CD4-positive, alpha-beta T cell (primary cell): Measurements from ENCODE around the gene SLC6A18. TPM values are rescaled to one million over a fixed set of nuclear protein-coding genes. Genes with fewer than 3 reads are reported as not detected.
A peak's percentile ranks its signal among the peaks of the same experiment; 100 is the strongest.
"Not testable (repeated sequence)": the region's sequence is repeated elsewhere in the genome, so short reads cannot be mapped to it uniquely, and the experiment has no call there.

Source experiments
- ATAC-seq: fragments of 200-7000 bp; cut with Tn5 transposase; one replicate; pipeline ENCODE4 v1.10.0; 2022; ENCODE audit warnings: mild to moderate bottlenecking; ENCODE audit not compliant: poor library complexity
- CTCF ChIA-PET: fragments of 350-600 bp; sonication (Branson Sonifier 250); formaldehyde crosslinking; loops from one replicate; lab custom pipeline; 2021; ENCODE audit warnings: antibody characterized with exemption, inconsistent platforms; lab: Charles Lee
- POLR2A ChIA-PET: fragments of 350-600 bp; sonication (Branson Sonifier 250); formaldehyde crosslinking; loops from one replicate; lab custom pipeline; 2021; ENCODE audit warnings: antibody characterized with exemption, inconsistent platforms; lab: Charles Lee
- DNase-seq, 14 experiments: peaks; one replicate each; pipeline ENCODE4 v3.0.0-alpha.2; 2013 to 2020; ENCODE audit warnings: mixed read lengths in 2 of 14
- H3K27ac ChIP-seq, 2 donors: one replicate each; pipeline versions ENCODE4 v1.5.1 to v1.7.0; 2013; ENCODE audit warnings: low read length in 2 of 2, low read depth in 1 of 2, mild to moderate bottlenecking in 1 of 2
- H3K27me3 ChIP-seq, 2 experiments: 1 replicate in 1 of 2; 2 replicates in 1 of 2; pipeline versions ENCODE4 v1.6.1 to v1.7.0; 2013; ENCODE audit warnings: low read length in 2 of 2, control low read depth in 1 of 2, mild to moderate bottlenecking in 1 of 2, moderate library complexity in 1 of 2; ENCODE audit not compliant: insufficient read depth in 2 of 2, control insufficient read depth in 1 of 2
- H3K36me3 ChIP-seq: one replicate; pipeline ENCODE4 v1.6.1; 2013; ENCODE audit warnings: low read length, control low read depth; ENCODE audit not compliant: insufficient read depth
- H3K4me1 ChIP-seq: one replicate; pipeline ENCODE4 v1.6.1; 2013; ENCODE audit warnings: low read length, control low read depth; ENCODE audit not compliant: insufficient read depth
- H3K4me3 ChIP-seq: one replicate; pipeline ENCODE4 v1.5.1; 2013; ENCODE audit warnings: mild to moderate bottlenecking, low read length, moderate library complexity
- H3K9me3 ChIP-seq, 2 experiments: 1 replicate in 1 of 2; 2 replicates in 1 of 2; pipeline versions ENCODE4 v1.6.1 to v1.7.0; 2013; ENCODE audit warnings: low read length in 2 of 2, mild to moderate bottlenecking in 2 of 2, control low read depth in 1 of 2, moderate library complexity in 1 of 2; ENCODE audit not compliant: control insufficient read depth in 1 of 2, insufficient read depth in 1 of 2
- H3K27ac Mint-ChIP-seq: one replicate; pipeline ENCODE4 v1.8.0; 2020; ENCODE audit warnings: mixed read lengths
- H3K27me3 Mint-ChIP-seq: one replicate; pipeline ENCODE4 v1.8.0; 2021; ENCODE audit warnings: mixed read lengths
- H3K36me3 Mint-ChIP-seq: one replicate; pipeline ENCODE4 v1.8.0; 2021; ENCODE audit warnings: low read depth, mixed read lengths
- H3K4me1 Mint-ChIP-seq: one replicate; pipeline ENCODE4 v1.8.0; 2021; ENCODE audit warnings: low read depth, mixed read lengths
- H3K4me3 Mint-ChIP-seq: one replicate; pipeline ENCODE4 v1.8.0; 2020; ENCODE audit warnings: mild to moderate bottlenecking, mixed read lengths
- H3K9me3 Mint-ChIP-seq: one replicate; pipeline ENCODE4 v1.8.0; 2020; ENCODE audit warnings: mixed read lengths
- CTCF ChIP-seq: fragments of 200-600 bp; IDR thresholded peaks from one replicate; pipeline ENCODE4 v1.8.0; 2022; ENCODE audit warnings: antibody characterized with exemption, mild to moderate bottlenecking
- intact Hi-C, 2 experiments: fragments of 100-400 bp; cut with DNase I in 1 of 2; cut with micrococcal nuclease in 1 of 2; formaldehyde crosslinking; loops; one replicate each; pipeline versions ENCODE4 v1.15.1 to v1.9.0; 2023 to 2025; cut with DNase I, micrococcal nuclease
- total RNA-seq, 174 experiments: library from RNA in 2 of 174; stranded (reverse) in 2 of 174; gene quantifications; one replicate each; pipeline ENCODE4 v1.2.3 and lab custom pipeline; 2021 to 2026

Gene SLC6A18
- total RNA-seq, 2 experiments from 2014 or later, result not detected

GRCh38 chr5:1282131-1282992, 57.2 kb downstream of the SLC6A18 start:
- no peaks in the 10 kb centered on the region for H3K4me1 Mint-ChIP-seq
- no peak for ATAC-seq

GRCh38 chr5:1282993-1283728, 58.0 kb downstream of the SLC6A18 start:
- H3K27ac ChIP-seq, H3K27ac Mint-ChIP-seq, H3K4me1 Mint-ChIP-seq, H3K27me3 ChIP-seq, H3K36me3 ChIP-seq, ATAC-seq, H3K4me3 ChIP-seq, H3K27me3 Mint-ChIP-seq, H3K4me3 Mint-ChIP-seq, H3K4me1 ChIP-seq, POLR2A ChIA-PET, H3K9me3 Mint-ChIP-seq, intact Hi-C loops, CTCF ChIA-PET, H3K36me3 Mint-ChIP-seq: not testable (repeated sequence)
- peaks cover 0 to 21% of the 10 kb centered on the region in 2 experiments for H3K9me3 ChIP-seq
- DNase-seq, result peak in 2 of 14 experiments; percentile 8 to 12

More at GRCh38 chr5:1282131-1282992, 57.2 kb downstream of the SLC6A18 start:
- Histone ChIP-seq H3K27me3 (no peaks in the 10 kb centered on the region), H3K4me1 (no peaks in the 10 kb centered on the region), H3K9me3 (peaks cover 0 to 25% of the 10 kb centered on the region in 2 experiments), H3K4me3 (no peak overlapping the region), H3K27ac (no peak overlapping the region), H3K36me3 (no peaks in the 10 kb centered on the region)
- H3K36me3 Mint-ChIP-seq, result no peaks in the 10 kb centered on the region
- DNase-seq, result peak in 2 of 14 experiments; percentile 14
- H3K4me3 Mint-ChIP-seq, result no peak overlapping the region
- intact Hi-C loops, result no loop called here
- H3K9me3 Mint-ChIP-seq, result no peaks in the 10 kb centered on the region
- no peaks in the 10 kb centered on the region for H3K27me3 Mint-ChIP-seq
- POLR2A ChIA-PET, result no interaction called here
- CTCF ChIA-PET, result no interaction called here
- no peak overlapping the region for H3K27ac Mint-ChIP-seq
- no peak for TF ChIP-seq CTCF

- H3K4me3 ChIP-seq, H3K36me3 ChIP-seq, H3K36me3 Mint-ChIP-seq, H3K4me1 ChIP-seq, intact Hi-C loops, H3K27me3 Mint-ChIP-seq, H3K4me3 Mint-ChIP-seq, H3K27ac Mint-ChIP-seq, POLR2A ChIA-PET, CTCF ChIA-PET, H3K27ac ChIP-seq, H3K9me3 Mint-ChIP-seq, ATAC-seq, H3K4me1 Mint-ChIP-seq, H3K27me3 ChIP-seq: not testable (repeated sequence)
- peaks cover 0 to 22% of the 10 kb centered on the region in 2 experiments for H3K9me3 ChIP-seq
- peak in 1 of 14 experiments; percentile 14 for DNase-seq
Observed at GRCh38 chr5:1283729-1284041, 58.5 kb downstream of the SLC6A18 start.

GRCh38 chr5:1284336-1284970, 59.3 kb downstream of the SLC6A18 start:
- H3K27me3 Mint-ChIP-seq, H3K27me3 ChIP-seq, H3K4me3 ChIP-seq, H3K4me1 ChIP-seq, H3K36me3 ChIP-seq, H3K27ac Mint-ChIP-seq, H3K27ac ChIP-seq, ATAC-seq, H3K4me3 Mint-ChIP-seq, intact Hi-C loops, H3K9me3 Mint-ChIP-seq, H3K36me3 Mint-ChIP-seq, H3K4me1 Mint-ChIP-seq: not testable (repeated sequence)
- H3K9me3 ChIP-seq, result peaks cover 0 to 19% of the 10 kb centered on the region in 2 experiments
- POLR2A ChIA-PET, result interaction anchor here (1.1 kb wide), 1 partner anchor 101 kb away, joined by 3 read pairs; no protein-coding TSS in a partner anchor
- CTCF ChIA-PET, result interaction anchor here (0.7 kb wide), 1 partner anchor 360 kb away, joined by 3 read pairs; no protein-coding TSS in a partner anchor
- peak in 2 of 14 experiments; percentile 8 to 10 for DNase-seq
